ENCODE data around the gene VSTM4.
A peak's percentile ranks its signal among the peaks of the same experiment; 100 is the strongest.

Gene VSTM4

GRCh38 chr10:49115015-49115795 lies at the start of gene VSTM4:
Gene VSTM4 (minus strand): TSS chr10:49115522. CDS start chr10:49115485, 37 bp downstream.
- peak; percentile 65 for DNase-seq (ENCODE audit: low read depth, low spot score)

DNA sequence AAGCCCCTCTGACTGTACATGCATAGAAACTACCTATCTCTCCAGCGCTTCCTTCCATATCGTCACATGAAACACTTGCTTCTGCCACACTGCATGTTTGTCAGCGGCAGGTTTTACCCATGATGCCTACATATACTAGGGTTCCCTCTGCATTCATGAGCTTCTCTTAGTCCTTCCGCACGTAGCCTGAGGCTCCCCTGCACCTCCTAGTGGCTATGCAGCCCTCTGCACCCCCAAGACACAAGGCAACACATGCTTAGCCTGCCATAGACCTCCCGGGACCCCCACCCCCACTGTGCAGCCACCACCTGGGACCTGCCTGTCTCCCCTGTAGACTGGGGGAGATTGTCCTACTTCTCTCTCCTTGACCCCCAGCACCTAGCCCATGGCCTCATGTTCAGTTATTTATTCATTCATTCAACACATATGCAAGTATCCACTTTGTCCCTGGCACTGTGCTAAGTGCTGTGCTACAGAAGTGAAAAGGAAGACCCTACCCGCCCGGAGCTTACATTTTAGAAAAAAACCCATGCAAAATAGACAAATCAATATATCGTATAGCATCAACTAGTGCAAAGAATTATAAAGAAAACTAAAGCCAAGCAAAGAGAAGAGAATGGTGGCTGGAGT lies 49.4 kb upstream of the VSTM4 start:
- peak; percentile 34 for DNase-seq (ENCODE audit: low read depth, low spot score)

DNA sequence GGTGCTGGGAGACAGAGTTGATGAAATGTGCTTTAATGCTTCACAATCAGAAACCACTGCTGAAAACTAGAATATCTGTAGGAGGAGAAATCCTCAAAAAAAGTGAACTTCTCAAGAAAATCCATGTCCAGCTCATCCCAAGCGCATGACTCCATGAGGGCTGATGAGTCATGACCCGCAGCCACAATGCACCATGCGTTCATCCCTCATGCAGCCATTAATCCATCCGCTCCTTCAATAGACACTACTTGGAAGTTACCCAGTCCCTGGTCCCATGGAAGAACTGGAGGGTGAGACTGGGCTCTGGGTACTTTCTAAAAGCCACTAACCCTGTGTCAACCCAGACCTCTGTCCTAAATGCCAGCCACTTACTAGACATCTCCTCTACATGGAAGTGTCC lies 48.4 kb upstream of the VSTM4 start:
- peak; percentile 20 for DNase-seq (ENCODE audit: low read depth, low spot score)

DNA sequence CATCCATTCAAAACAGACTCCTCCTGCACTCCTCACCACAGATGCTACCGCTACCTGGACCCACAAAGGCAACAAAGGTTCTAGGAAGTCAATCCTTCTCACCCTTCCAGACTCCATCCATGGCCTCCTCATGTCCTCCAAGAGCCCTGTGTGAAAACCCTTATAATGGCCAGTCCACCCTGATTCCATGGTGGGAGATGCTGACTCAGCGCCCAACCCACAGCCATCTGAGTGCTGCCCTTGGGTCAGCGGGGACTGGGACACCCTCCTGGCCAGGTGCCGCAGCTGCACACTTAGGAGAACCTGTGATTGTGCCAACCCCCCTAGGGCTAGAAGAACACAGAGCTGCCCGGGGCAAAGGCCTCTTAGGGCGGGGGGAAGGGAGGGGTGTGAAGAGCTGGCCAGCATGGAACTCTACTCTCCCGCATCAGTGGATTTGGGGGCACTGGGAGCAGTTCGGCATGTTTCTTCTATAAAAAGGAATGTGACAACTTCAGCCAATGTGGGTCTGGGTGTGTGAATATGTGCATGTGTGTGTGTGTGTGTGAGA lies 47.5 kb upstream of the VSTM4 start:
- no peak for DNase-seq (ENCODE audit: low read depth, low spot score)

- no peak for DNase-seq (ENCODE audit: low read depth, low spot score)
These were observed 46.7 kb upstream of the VSTM4 start for GRCh38 chr10:49162063-49162462.

DNA sequence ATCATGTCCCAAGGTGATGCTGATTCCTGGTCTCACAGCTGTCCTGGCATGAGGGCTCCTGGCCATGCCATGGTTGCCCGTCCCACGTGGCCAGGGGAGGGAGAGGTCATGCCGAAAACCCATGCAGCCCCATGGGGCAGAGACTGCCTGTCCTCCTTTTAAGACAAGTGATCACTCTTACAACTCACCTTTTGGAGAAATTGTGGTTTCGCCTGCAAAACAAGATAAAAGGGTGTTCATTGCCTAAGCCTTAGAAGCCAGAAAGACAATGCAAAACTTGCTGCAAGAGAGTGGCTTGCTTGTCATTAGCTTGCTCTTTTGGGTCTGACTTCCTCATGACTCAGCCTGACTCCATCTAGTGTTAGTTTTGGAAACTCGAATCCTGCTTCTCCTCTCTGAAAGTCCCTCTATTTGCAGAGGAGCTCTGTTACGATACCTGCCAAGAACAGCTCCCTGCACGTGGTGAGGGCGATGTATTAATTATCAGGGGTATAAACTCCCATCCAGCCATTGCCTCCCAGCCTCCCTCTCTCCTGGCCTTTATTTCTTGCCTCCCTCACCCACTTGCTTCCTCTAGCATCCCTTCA lies 46.2 kb upstream of the VSTM4 start:
- DNase-seq (ENCODE audit: low read depth, low spot score): peak; percentile 42

- no peak for DNase-seq (ENCODE audit: low read depth, low spot score)
These were observed 45.5 kb upstream of the VSTM4 start for GRCh38 chr10:49160814-49161213.

DNA sequence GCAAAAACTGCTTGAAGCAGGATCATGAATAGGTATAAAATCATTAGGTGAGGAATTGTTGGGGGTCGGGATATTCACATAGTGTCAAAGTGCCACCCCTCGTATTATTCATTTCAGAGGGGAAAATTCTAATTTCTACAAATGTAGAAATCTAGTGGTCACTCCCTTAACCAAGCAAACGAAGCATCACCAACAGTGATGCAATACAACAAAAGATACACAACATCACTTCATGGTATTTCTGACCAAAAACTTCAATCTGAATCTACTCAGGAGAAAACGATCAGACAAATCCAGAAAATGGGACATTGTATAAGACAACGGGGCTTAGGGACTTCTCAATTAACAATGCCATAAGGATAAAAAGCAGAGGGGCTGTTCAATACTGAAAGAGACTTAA lies 44.8 kb upstream of the VSTM4 start:
- DNase-seq (ENCODE audit: low read depth, low spot score): no peak

DNA sequence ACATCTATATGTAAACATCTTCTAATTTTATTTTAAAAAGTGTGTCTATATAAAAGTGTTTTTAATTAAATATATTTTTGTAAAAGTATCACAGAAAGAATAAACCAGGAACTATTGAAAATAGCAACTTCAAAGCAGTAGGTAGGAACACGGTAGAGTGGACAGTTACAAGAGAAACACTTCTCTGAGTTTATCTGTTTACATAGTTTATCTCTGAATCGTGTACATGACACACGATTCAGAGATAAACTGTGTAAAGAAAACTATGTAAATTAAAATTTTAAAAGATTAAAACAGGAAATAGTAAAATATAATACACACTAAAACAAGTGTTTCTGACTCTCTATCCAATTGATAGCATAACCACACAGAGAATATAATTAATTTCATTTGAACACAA lies 43.6 kb upstream of the VSTM4 start:
- DNase-seq (ENCODE audit: low read depth, low spot score): no peak

GRCh38 chr10:49158404-49158803 lies 43.1 kb upstream of the VSTM4 start:
- DNase-seq (ENCODE audit: low read depth, low spot score): no peak

DNA sequence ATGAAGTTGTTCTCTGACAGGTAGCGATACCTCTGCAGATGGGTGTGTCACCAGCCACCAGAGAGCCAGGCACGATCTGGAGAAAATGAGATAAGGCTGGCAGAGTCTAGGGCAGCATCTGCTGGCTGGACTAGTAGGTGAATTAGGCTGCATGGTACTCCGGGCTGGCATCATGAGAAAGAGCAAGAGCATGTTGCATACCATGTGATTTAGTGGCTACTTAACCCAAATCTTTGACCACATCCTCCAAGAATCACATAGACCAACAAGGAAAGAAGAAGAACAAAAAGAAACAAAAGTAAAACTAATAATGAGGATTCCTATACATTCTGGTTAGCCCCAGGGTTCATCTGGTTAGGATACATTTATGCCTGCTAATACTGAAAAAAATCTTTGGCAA lies 41.9 kb upstream of the VSTM4 start:
- DNase-seq (ENCODE audit: low read depth, low spot score): no peak

GRCh38 chr10:49154641-49155040 lies 39.3 kb upstream of the VSTM4 start:
- DNase-seq (ENCODE audit: low read depth, low spot score): no peak

GRCh38 chr10:49153971-49154370 lies 38.6 kb upstream of the VSTM4 start:
- no peak for DNase-seq (ENCODE audit: low read depth, low spot score)

- no peak for DNase-seq (ENCODE audit: low read depth, low spot score)
These were observed 37.8 kb upstream of the VSTM4 start for GRCh38 chr10:49153115-49153514.

GRCh38 chr10:49152663-49153062 lies 37.3 kb upstream of the VSTM4 start:
- no peak for DNase-seq (ENCODE audit: low read depth, low spot score)

DNA sequence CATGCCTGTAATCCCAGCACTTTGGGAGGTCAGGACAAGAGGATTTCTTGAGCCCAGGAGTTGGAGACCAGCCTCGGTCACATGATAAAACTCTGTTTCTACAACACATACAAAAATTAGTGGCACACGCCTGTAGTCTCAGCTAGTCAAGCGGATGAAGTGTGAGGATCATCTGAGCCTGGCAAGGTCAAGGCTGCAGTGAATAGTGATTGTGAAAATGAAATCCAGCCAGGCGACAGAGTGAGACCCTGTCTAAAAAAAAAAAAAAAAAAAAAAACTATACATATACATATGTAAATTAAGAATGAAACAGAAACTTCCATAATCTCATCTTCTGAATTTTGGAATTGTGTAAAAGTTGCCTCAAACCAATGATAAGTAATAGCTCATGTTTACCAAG lies 36.7 kb upstream of the VSTM4 start:
- DNase-seq (ENCODE audit: low read depth, low spot score): no peak

GRCh38 chr10:49151481-49151880 lies 36.2 kb upstream of the VSTM4 start:
- DNase-seq (ENCODE audit: low read depth, low spot score): no peak

- DNase-seq (ENCODE audit: low read depth, low spot score): no peak
These were observed 35.7 kb upstream of the VSTM4 start for GRCh38 chr10:49151025-49151445.

DNA sequence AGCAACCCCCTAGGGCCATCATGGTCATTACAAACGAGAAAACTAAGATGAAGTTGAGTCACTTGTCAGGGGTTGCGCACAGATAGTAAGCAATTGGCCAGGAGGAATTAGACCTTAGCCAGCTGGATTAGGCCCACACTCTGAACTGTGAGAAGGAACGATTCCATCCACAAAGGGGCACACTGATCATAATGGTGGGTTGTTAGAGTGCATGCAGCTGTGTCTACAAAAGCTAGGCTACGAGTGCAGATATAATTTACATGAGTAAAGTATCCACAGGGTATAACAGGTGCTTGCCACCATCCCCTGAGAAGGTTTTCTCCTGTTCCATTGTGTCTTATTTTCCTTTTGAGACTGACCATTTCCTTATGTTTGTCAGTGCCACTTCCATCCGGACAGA lies 35.1 kb upstream of the VSTM4 start:
- DNase-seq (ENCODE audit: low read depth, low spot score): no peak

- no peak for DNase-seq (ENCODE audit: low read depth, low spot score)
These were observed 34.6 kb upstream of the VSTM4 start for GRCh38 chr10:49149881-49150280.

DNA sequence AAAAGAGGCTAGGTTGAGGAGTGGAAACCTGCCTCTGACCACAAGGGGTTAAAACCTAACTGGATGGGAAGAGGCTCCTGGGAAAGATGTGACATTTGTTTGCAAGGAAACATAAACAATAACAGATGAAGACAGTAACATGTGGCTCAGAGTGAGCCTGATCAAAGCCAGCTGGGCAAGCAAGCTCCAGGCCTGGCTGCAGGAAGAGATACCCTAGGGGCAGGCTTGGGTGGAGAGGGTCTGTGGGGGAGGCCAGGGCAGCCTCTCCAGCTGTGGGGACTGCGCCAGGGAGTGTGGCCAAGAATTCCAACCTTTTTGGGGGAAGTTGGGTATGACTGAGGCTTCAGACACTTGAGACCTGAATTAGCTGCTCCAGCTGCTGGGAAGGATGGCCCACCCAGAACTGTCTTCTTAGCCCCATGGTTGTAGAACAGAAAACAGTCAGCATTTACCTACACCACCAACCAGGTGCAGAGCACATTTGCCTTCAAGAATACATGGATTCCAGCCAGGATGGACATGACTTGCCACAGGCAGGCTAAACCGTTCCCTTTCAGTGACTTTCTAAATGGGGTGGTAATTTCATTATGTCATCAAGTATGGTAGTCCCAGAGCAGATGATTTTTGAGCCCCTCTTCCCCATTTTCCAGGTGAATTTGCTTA lies 28.9 kb upstream of the VSTM4 start:
- DNase-seq (ENCODE audit: low read depth, low spot score): no peak

DNA sequence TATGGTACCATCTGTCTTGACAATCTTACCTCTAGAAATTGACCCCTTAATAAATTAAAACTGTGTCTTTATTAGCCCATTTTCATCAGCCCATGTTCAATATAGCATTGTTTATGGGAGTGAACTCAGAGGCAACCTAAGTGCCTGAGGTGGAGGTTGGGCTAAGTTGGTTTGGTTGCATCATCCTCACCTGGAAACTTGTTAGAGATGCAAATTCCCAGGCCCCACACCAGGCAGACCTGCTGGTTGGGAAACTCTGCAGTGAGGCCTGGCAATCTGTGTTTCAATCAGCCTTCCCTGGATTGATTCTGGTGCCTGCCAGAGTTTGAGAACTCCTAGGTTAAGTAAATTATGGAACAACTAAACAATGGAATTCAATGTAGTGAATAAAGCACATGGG lies 27.9 kb upstream of the VSTM4 start:
- DNase-seq (ENCODE audit: low read depth, low spot score): no peak

Data from astrocyte of the hippocampus (primary cell).